Chondrocyte (in vitro differentiated cells): ENCODE results near the gene NRXN3. TPM values are rescaled to one million over a fixed set of nuclear protein-coding genes. Genes with fewer than 3 reads are reported as not detected.

ENCODE experiments used
- DNase-seq: peaks from one replicate; pipeline ENCODE4 v3.0.0; 2021; ENCODE audit warnings: mixed read lengths, low spot score
- H3K27ac Mint-ChIP-seq: one replicate; pipeline ENCODE4 v1.8.0; 2021; ENCODE audit warnings: mild to moderate bottlenecking, moderate library complexity, mixed read lengths; ENCODE audit not compliant: unreplicated experiment
- H3K27me3 Mint-ChIP-seq: 2 replicates; pipeline ENCODE4 v1.8.0; 2021; ENCODE audit warnings: low read depth, mixed read lengths
- H3K36me3 Mint-ChIP-seq: 2 replicates; pipeline ENCODE4 v1.8.0; 2021; ENCODE audit warnings: low read depth, mixed read lengths
- H3K4me1 Mint-ChIP-seq: 2 replicates; pipeline ENCODE4 v1.8.0; 2021; ENCODE audit warnings: low read depth, mild to moderate bottlenecking, mixed read lengths
- H3K4me3 Mint-ChIP-seq: one replicate; pipeline ENCODE4 v1.8.0; 2021; ENCODE audit warnings: mild to moderate bottlenecking, moderate library complexity, mixed read lengths; ENCODE audit not compliant: unreplicated experiment
- H3K9me3 Mint-ChIP-seq: 2 replicates; pipeline ENCODE4 v1.8.0; 2021; ENCODE audit warnings: low read depth, mixed read lengths
- total RNA-seq: library from RNA; stranded (reverse); gene quantifications from 3 replicates; pipeline ENCODE4 v1.2.1, GENCODE V29; 2021
- TF ChIP-seq, protein P1 (sequence below): fragments of 200-600 bp; sonication (generic); IDR thresholded peaks from 2 replicates; pipeline ENCODE4 v1.5.0; 2021; ENCODE audit warnings: antibody characterized with exemption, mild to moderate bottlenecking, moderate library complexity

NRXN3 gene
- total RNA-seq, 1 donor from 2014 or later, result 7.9 TPM

DNA sequence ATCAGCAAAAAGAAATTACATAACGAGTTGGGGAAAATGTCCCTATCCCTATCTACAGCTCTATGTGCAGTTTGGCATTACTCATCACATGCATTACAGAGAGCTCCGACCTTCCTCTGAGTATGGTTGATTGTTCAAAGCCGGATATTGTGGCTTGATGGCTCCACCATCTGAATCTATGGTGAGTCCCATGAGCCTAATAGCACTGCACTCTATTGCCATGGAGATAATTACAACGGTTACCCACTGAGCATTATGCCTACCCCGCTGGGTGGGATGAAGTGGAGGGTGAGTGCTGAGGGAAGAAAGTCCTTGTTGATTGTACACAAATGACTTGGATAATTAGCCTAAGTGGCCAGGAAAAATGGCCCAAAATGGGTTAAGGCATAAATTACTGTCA lies 800.5 kb downstream of the NRXN3 start:
- H3K4me3 Mint-ChIP-seq, result no peak overlapping the region
- no peaks in the 10 kb centered on the region for H3K27me3 Mint-ChIP-seq
- TF ChIP-seq, protein P1, sequence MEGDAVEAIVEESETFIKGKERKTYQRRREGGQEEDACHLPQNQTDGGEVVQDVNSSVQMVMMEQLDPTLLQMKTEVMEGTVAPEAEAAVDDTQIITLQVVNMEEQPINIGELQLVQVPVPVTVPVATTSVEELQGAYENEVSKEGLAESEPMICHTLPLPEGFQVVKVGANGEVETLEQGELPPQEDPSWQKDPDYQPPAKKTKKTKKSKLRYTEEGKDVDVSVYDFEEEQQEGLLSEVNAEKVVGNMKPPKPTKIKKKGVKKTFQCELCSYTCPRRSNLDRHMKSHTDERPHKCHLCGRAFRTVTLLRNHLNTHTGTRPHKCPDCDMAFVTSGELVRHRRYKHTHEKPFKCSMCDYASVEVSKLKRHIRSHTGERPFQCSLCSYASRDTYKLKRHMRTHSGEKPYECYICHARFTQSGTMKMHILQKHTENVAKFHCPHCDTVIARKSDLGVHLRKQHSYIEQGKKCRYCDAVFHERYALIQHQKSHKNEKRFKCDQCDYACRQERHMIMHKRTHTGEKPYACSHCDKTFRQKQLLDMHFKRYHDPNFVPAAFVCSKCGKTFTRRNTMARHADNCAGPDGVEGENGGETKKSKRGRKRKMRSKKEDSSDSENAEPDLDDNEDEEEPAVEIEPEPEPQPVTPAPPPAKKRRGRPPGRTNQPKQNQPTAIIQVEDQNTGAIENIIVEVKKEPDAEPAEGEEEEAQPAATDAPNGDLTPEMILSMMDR, result no peak
- peaks cover 27% of the 10 kb centered on the region for H3K4me1 Mint-ChIP-seq
- H3K9me3 Mint-ChIP-seq, result peaks cover 4% of the 10 kb centered on the region
- H3K27ac Mint-ChIP-seq, result no peak overlapping the region
- no peak for DNase-seq
- no peaks in the 10 kb centered on the region for H3K36me3 Mint-ChIP-seq

DNA sequence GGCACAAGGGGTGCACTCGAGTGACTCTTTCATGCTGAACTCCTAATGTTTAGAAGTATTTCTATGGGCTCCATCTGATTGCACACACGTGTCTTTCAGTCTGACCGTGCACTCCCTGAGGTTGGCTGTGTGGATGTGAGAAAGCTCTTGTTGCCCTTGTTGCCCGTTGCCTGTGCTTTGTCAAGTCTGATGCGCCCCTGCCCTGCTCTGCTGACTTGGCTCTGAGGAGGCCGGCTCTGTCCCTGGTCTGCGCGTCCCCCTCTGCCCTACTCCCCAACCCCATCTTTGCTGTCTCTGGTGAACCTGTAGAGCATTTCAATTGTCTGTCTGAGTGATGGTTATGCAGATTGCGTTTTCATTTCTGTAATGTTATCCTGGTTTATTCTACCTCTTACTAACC lies 802.3 kb downstream of the NRXN3 start:
- no peak overlapping the region for H3K4me3 Mint-ChIP-seq
- peaks cover 4% of the 10 kb centered on the region for H3K9me3 Mint-ChIP-seq
- no peaks in the 10 kb centered on the region for H3K36me3 Mint-ChIP-seq
- peaks cover 25% of the 10 kb centered on the region for H3K4me1 Mint-ChIP-seq
- H3K27ac Mint-ChIP-seq, result no peak overlapping the region
- no peak for DNase-seq
- TF ChIP-seq, protein P1, result no peak
- H3K27me3 Mint-ChIP-seq, result no peaks in the 10 kb centered on the region

DNA sequence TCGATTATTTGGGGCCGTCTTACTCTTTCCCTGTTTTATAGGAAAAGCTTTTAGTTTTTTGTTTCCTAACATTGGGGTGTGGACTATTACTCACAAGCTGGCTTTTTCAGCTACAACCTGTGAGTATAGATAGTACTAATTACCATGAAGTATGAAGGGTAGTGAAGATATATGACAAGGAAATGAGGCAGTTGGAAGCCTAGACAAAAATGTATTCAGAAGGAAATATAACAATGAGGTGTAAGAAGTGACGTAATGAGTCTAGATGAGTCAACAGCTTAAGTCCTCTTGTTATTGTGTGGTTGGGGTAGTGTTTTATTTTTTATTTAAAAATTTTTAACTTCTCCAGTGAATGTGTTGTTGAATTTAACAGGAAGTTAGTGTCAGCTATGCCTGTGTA lies 804.5 kb downstream of the NRXN3 start:
- Mint-ChIP-seq H3K36me3 (no peaks in the 10 kb centered on the region), H3K27ac (no peak overlapping the region), H3K4me1 (peaks cover 3% of the 10 kb centered on the region), H3K9me3 (no peaks in the 10 kb centered on the region), H3K4me3 (no peak overlapping the region), H3K27me3 (no peaks in the 10 kb centered on the region)
- DNase-seq, result no peak
- TF ChIP-seq, protein P1, result no peak

DNA sequence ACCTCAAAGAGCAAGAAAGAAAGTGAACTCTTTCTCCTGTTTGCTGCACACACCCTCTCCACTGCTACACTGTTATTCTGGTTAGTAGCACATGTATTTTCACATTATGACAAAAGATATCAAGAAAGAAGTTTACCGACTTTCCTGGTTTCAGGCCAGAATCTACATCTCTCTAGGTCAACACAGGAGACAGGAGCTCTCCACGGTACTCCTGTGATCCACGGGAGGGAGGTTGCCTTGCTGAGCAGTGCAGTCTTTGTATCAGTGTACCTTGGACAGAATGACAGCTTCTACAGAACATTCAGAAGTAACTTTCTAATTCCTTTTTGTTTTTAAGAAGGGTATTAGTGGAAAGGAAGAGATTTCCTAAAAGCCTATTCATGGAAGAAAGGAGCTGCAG lies 805.6 kb downstream of the NRXN3 start:
- Mint-ChIP-seq H3K27ac (no peak overlapping the region), H3K4me1 (no peaks in the 10 kb centered on the region), H3K9me3 (no peaks in the 10 kb centered on the region), H3K27me3 (no peaks in the 10 kb centered on the region), H3K4me3 (no peak overlapping the region), H3K36me3 (no peaks in the 10 kb centered on the region)
- no peak for DNase-seq
- TF ChIP-seq, protein P1, result no peak

DNA sequence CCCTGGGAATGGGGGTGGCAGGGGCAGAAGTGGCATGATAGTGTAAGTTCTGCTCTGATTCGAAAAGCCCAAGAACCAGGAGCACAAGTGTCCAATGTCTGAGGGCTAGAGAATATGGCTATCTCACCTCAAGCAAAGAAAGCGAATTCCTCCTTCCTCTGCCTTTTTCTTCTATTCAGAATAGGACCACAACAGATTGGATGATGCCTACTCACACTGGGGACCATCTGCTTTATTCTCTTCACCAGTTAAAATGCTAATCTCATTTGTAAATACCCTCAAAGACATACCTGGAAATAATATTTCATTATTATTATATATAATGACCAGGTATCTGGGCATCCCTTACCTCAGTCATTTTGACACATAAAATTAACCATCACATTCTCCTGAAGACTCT lies 808.7 kb downstream of the NRXN3 start:
- peaks cover 2% of the 10 kb centered on the region for H3K9me3 Mint-ChIP-seq

More for the DNA sequence above, 808.7 kb downstream of the NRXN3 start:
- H3K4me1 Mint-ChIP-seq, result peaks cover 10% of the 10 kb centered on the region
- H3K4me3 Mint-ChIP-seq, result no peak overlapping the region
- no peaks in the 10 kb centered on the region for H3K27me3 Mint-ChIP-seq
- no peak for DNase-seq
- H3K36me3 Mint-ChIP-seq, result no peaks in the 10 kb centered on the region
- H3K27ac Mint-ChIP-seq, result no peak overlapping the region
- TF ChIP-seq, protein P1, result no peak
